ENCODE measurements around the gene USP9X.

- TF ChIP-seq YY1 (IDR thresholded peaks at IDR 0.05; ENCODE audit: insufficient read depth, insufficient read length) (no peak), ZNF274 (IDR thresholded peaks at IDR 0.05; ENCODE audit: low read depth, low read length) (no peak)
Observed at GRCh38 chrX:41110801-41111625, 25.8 kb downstream of the USP9X start.
